GM12873 (cell line): Measurements from ENCODE around the gene MARCHF9.

Source experiments
- CTCF ChIP-seq: IDR thresholded peaks from 2 replicates; pipeline ENCODE4 v1.5.1; 2012; ENCODE audit warnings: low read depth, mild to moderate bottlenecking, moderate library complexity, low read length, control low read depth; ENCODE audit not compliant: insufficient read depth; ENCODE audit errors: missing control alignments

The MARCHF9 gene

DNA sequence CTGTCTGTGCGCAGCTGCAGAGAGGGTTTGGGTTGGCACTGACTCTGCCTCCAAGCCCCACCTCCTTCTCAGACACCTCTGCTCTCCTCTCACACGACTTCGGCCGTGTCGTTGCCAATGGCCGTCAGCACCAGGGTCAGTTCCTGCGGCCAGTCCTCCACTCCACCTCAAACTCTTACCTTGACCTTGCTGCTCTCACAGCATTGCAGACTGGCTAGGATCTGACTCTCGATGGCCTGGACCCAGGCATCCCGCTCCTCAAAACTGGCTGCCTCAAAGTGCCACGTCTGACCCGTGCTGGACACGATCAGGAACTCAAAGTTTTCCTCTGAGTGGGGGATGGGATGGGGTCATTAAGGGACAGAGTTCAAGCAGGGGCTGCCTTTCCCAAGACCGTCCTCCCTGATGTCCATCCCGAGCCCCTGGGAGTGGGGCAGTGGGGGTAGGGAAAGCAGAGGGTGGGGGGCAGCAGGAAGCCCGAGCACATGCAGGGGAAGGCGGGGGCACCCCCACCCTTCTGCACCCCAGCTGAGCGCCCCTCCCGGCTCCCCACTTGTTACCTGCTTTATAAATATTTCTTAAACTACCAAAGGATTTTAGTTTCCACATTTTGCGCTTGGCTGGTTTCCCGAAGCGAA is 27.0 kb upstream of the MARCHF9 start:
- TF ChIP-seq CTCF, result no peak

GRCh38 chr12:57729321-57729844 is 25.5 kb upstream of the MARCHF9 start:
- TF ChIP-seq CTCF, result no peak

GRCh38 chr12:57730336-57731067 is 24.4 kb upstream of the MARCHF9 start:
- no peak for TF ChIP-seq CTCF

DNA sequence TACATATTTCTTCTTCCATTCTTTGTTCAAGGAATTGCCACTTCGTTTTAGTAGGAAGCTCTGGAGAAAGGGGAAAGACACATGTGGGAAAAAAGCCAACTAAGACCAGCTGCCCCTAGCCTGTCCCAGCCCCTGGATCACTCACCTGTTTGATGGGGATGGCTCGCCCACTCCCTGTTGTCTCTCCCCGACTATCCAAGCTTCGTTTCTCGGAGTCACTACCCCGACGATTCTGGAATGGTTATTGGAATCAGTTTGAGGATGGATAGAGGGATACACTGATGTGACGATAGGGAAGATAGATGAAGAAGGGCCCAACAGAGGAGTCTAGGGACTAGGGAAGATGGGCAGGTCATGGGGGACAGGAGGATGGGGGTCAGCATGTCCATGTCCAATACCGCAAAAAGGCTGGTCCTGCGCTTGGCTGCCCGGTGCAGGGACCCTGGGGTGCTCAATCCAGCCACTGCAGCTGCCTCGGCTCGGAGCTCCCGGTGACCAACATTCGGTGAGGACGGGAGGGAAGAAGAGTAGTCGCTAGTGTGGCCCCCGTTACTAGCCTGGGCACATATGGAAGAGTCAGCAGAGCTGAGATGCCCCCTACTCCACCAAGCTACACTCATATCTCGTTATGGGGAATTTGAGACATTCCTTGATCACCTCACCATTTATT is 23.4 kb upstream of the MARCHF9 start:
- TF ChIP-seq CTCF, result no peak

GRCh38 chr12:57732270-57732669 is 22.6 kb upstream of the MARCHF9 start:
- TF ChIP-seq CTCF, result no peak

- no peak for TF ChIP-seq CTCF
Observed at GRCh38 chr12:57732726-57733593, 21.9 kb upstream of the MARCHF9 start.

- no peak for TF ChIP-seq CTCF
Observed at GRCh38 chr12:57733928-57734327, 21.0 kb upstream of the MARCHF9 start.
